ENCODE results near the gene YIF1B.

The YIF1B gene

GRCh38 chr19:38323291-38323690, 7.5 kb upstream of the YIF1B start:
- H3K36me3 Mint-ChIP-seq (ENCODE audit: insufficient read depth): peaks cover 9% of the 10 kb centered on the region
- H3K4me3 Mint-ChIP-seq: no peak overlapping the region
- H3K4me1 Mint-ChIP-seq: peaks cover 32% of the 10 kb centered on the region
- H3K27ac Mint-ChIP-seq (ENCODE audit: low read depth): no peak overlapping the region
- H3K9me3 Mint-ChIP-seq: no peaks in the 10 kb centered on the region
- ATAC-seq (replicated peaks; ENCODE audit: extremely low read depth, poor library complexity, severe bottlenecking): no peak
- DNase-seq (ENCODE audit: low spot score in 2 of 2): no peak
- no peaks in the 10 kb centered on the region for H3K27me3 Mint-ChIP-seq

- ATAC-seq (replicated peaks; ENCODE audit: extremely low read depth, poor library complexity, severe bottlenecking) (no peak), DNase-seq (ENCODE audit: low spot score in 2 of 2) (no peak)
- Mint-ChIP-seq H3K4me1 (peaks cover 42% of the 10 kb centered on the region), H3K36me3 (ENCODE audit: insufficient read depth) (peaks cover 9% of the 10 kb centered on the region), H3K27ac (ENCODE audit: low read depth) (no peak overlapping the region), H3K27me3 (no peaks in the 10 kb centered on the region), H3K9me3 (no peaks in the 10 kb centered on the region), H3K4me3 (peak overlapping the region; percentile 83)
Measured at GRCh38 chr19:38321646-38322196, 6.0 kb upstream of the YIF1B start.

DNA sequence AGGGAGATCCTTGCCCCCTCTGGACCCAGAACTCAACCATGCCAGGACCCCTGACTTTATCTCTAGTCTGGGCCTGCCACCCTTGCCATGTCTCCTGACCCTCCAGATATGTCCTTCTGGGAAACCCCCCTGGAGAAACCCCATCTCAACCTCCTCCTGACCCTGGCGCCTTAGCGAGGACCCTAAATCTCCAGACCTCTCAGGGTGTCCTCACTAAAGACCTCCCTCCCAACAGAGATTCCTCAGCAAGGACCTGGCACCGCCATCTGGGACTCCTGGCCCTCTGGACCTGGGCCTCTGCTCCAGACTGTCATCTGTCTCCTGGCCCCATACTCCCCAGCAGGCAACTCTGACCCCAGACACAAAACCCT, 5.2 kb upstream of the YIF1B start:
- ATAC-seq (replicated peaks; ENCODE audit: extremely low read depth, poor library complexity, severe bottlenecking) (no peak), DNase-seq (ENCODE audit: low spot score in 2 of 2) (no peak)
- Mint-ChIP-seq H3K27ac (ENCODE audit: low read depth) (peak overlapping the region; percentile 75), H3K36me3 (ENCODE audit: insufficient read depth) (peaks cover 12% of the 10 kb centered on the region), H3K4me3 (peak overlapping the region; percentile 83), H3K4me1 (peaks cover 48% of the 10 kb centered on the region), H3K9me3 (no peaks in the 10 kb centered on the region), H3K27me3 (no peaks in the 10 kb centered on the region)

GRCh38 chr19:38319421-38320258, 3.9 kb upstream of the YIF1B start, which contains the start of gene KCNK6:
Gene KCNK6, plus strand, starts transcription at chr19:38319845. Its CDS starts 106 bp downstream, at chr19:38319951.
- peaks cover 11% of the 10 kb centered on the region for H3K36me3 Mint-ChIP-seq (ENCODE audit: insufficient read depth)
- DNase-seq (ENCODE audit: low spot score in 2 of 2): no peak
- peak within 1 kb of the TSS; percentile 75 for H3K27ac Mint-ChIP-seq (ENCODE audit: low read depth)
- H3K4me1 Mint-ChIP-seq: peaks cover 54% of the 10 kb centered on the region
- H3K9me3 Mint-ChIP-seq: no peaks in the 10 kb centered on the region
- no peak for ATAC-seq (replicated peaks; ENCODE audit: extremely low read depth, poor library complexity, severe bottlenecking)
- peak within 1 kb of the TSS; percentile 83 for H3K4me3 Mint-ChIP-seq
- no peaks in the 10 kb centered on the region for H3K27me3 Mint-ChIP-seq

DNA sequence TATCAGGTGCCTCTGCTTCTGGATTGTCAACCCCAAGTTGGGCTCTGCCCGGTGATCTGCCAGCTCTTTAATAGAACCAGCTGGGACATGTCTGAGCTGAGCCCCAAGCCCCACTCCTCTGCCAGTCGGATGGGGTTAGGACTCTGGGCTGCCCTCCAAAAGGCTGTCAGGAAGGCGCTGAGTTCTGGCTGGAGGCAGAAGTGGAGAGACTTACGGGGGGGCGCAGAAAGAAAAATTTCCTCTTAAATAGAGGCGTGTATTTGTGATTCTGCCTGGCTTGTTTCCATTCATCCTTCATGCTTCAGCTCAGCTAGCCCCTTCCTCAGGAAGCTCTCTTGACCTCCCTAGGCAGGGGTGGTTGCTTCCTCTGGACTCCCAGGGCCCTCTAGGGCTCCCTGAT, 2.9 kb upstream of the YIF1B start:
- peak overlapping the region; percentile 41 for H3K4me3 Mint-ChIP-seq
- H3K9me3 Mint-ChIP-seq: no peaks in the 10 kb centered on the region
- H3K27ac Mint-ChIP-seq (ENCODE audit: low read depth): peak overlapping the region; percentile 73
- peaks cover 57% of the 10 kb centered on the region for H3K4me1 Mint-ChIP-seq
- ATAC-seq (replicated peaks; ENCODE audit: extremely low read depth, poor library complexity, severe bottlenecking): no peak
- H3K27me3 Mint-ChIP-seq: no peaks in the 10 kb centered on the region
- peaks cover 13% of the 10 kb centered on the region for H3K36me3 Mint-ChIP-seq (ENCODE audit: insufficient read depth)
- no peak for DNase-seq (ENCODE audit: low spot score in 2 of 2)

DNA sequence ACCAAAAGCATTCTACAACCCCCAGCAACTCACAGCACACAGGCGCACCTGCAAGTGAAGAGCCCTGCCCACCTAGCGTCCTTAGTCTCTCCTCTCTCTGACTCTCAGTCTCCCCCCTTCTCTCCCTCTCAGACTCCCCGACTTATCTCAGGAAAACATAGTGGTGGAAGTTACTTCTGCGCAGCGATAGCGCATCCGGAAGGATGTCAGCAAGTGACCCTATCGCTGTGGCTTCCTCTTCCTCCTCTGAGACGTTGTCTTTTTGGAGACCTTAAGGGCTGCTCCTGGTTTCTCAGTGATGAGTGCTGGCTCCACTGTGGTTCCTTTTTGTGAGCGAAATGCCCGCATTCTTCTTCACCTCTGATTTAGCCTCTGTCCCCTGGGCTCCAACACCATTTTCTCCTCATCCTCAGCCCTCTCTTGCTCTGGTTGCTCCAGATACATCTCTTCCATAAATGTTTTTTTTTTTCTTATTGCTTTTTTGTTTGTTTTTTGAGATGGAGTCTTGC, 1.4 kb upstream of the YIF1B start:
- Mint-ChIP-seq H3K9me3 (no peaks in the 10 kb centered on the region), H3K27ac (ENCODE audit: low read depth) (peak overlapping the region; percentile 91), H3K4me1 (peaks cover 58% of the 10 kb centered on the region), H3K27me3 (no peaks in the 10 kb centered on the region), H3K4me3 (peak overlapping the region; percentile 79), H3K36me3 (ENCODE audit: insufficient read depth) (peaks cover 15% of the 10 kb centered on the region)
- DNase-seq (ENCODE audit: low spot score in 2 of 2) (no peak), ATAC-seq (replicated peaks; ENCODE audit: extremely low read depth, poor library complexity, severe bottlenecking) (no peak)

DNA sequence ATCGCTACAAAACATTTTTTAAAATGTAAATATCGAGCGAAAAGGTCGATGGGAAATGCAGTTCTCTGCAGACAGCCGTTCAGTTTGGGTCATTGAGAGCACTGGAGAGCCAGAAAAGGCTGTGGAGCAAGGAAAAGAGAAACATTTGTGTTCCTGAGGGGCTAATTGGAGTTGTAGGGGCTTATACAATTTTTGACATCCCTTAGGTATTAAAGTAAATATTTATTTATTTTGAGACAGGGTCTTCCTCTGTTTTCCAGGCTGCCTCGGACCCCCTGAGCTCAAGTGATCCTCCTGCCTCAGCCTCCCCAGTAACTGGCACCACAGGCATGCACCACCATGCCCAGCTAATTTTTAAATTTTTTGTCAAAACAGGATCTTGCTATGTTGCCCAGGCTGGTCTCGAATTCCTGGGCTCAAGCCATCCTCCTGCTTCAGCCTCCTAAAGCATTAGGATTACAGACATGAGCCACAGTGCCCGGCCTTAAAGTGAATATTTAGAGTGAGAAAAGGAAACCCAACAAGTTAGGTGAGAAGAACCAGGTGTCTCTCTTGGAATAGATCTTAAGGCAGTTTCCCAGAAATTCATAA, 825 bp upstream of the YIF1B start:
- ATAC-seq (replicated peaks; ENCODE audit: extremely low read depth, poor library complexity, severe bottlenecking): peak; percentile 31
- H3K36me3 Mint-ChIP-seq (ENCODE audit: insufficient read depth): peaks cover 15% of the 10 kb centered on the region
- peaks cover 52% of the 10 kb centered on the region for H3K4me1 Mint-ChIP-seq
- peak overlapping the region; percentile 91 for H3K27ac Mint-ChIP-seq (ENCODE audit: low read depth)
- no peak for DNase-seq (ENCODE audit: low spot score in 2 of 2)
- H3K4me3 Mint-ChIP-seq: peak overlapping the region; percentile 79
- H3K27me3 Mint-ChIP-seq: no peaks in the 10 kb centered on the region
- H3K9me3 Mint-ChIP-seq: no peaks in the 10 kb centered on the region

- Mint-ChIP-seq H3K4me1 (peaks cover 16% of the 10 kb centered on the region), H3K36me3 (ENCODE audit: insufficient read depth) (peaks cover 10% of the 10 kb centered on the region), H3K27ac (ENCODE audit: low read depth) (no peak overlapping the region), H3K9me3 (no peaks in the 10 kb centered on the region), H3K27me3 (no peaks in the 10 kb centered on the region), H3K4me3 (no peak overlapping the region)
- ATAC-seq (replicated peaks; ENCODE audit: extremely low read depth, poor library complexity, severe bottlenecking) (no peak), DNase-seq (ENCODE audit: low spot score in 2 of 2) (no peak)
Measured at GRCh38 chr19:38310986-38311385, 4.8 kb downstream of the YIF1B start.

- Mint-ChIP-seq H3K27me3 (no peaks in the 10 kb centered on the region), H3K36me3 (ENCODE audit: insufficient read depth) (peaks cover 9% of the 10 kb centered on the region), H3K4me1 (peaks cover 14% of the 10 kb centered on the region), H3K4me3 (no peak overlapping the region), H3K9me3 (no peaks in the 10 kb centered on the region), H3K27ac (ENCODE audit: low read depth) (no peak overlapping the region)
- no peak for ATAC-seq (replicated peaks; ENCODE audit: extremely low read depth, poor library complexity, severe bottlenecking)
- no peak for DNase-seq (ENCODE audit: low spot score in 2 of 2)
Measured at GRCh38 chr19:38310279-38310670, 5.5 kb downstream of the YIF1B start.

DNA sequence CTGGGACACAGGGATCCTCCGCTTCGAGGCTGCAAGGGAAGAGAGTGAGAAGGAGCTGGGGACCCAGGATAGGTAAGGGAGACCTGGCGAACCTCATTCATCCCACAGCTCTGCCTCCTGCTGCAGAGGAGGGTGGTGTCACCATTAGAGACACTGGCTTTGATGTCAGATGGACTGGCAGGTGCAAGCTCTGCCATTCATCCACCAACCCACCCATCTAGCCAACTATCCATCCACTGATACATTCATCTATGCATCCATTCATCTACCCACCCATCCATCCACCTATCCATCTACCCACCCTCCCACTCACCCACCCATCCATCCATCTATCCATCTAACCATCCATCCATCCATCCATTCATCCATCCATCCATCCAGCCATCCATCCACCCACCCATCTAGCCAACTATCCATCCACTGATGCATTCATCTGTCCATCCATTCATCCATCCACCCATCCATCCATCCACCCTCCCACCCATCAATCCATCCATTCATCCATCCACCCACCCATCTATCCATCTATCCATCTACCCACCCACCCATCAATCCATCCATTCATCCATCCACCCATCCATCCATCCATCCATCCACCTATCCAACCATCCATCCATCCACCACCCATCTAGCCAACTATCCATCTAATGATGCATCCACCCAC, 6.0 kb downstream of the YIF1B start:
- Mint-ChIP-seq H3K9me3 (no peaks in the 10 kb centered on the region), H3K27me3 (no peaks in the 10 kb centered on the region), H3K4me3 (no peak overlapping the region), H3K4me1 (peaks cover 10% of the 10 kb centered on the region), H3K36me3 (ENCODE audit: insufficient read depth) (peaks cover 9% of the 10 kb centered on the region), H3K27ac (ENCODE audit: low read depth) (no peak overlapping the region)
- DNase-seq (ENCODE audit: low spot score in 2 of 2) (no peak), ATAC-seq (replicated peaks; ENCODE audit: extremely low read depth, poor library complexity, severe bottlenecking) (no peak)

GRCh38 chr19:38308926-38309614, 6.7 kb downstream of the YIF1B start:
- Mint-ChIP-seq H3K27ac (ENCODE audit: low read depth) (no peak overlapping the region), H3K4me1 (peaks cover 10% of the 10 kb centered on the region), H3K36me3 (ENCODE audit: insufficient read depth) (peaks cover 9% of the 10 kb centered on the region), H3K9me3 (no peaks in the 10 kb centered on the region), H3K27me3 (no peaks in the 10 kb centered on the region), H3K4me3 (no peak overlapping the region)
- ATAC-seq (replicated peaks; ENCODE audit: extremely low read depth, poor library complexity, severe bottlenecking) (no peak), DNase-seq (ENCODE audit: low spot score in 2 of 2) (no peak)

Data from central memory CD8-positive, alpha-beta T cell (primary cell).